ENCODE data around the gene NEK5.

DNA sequence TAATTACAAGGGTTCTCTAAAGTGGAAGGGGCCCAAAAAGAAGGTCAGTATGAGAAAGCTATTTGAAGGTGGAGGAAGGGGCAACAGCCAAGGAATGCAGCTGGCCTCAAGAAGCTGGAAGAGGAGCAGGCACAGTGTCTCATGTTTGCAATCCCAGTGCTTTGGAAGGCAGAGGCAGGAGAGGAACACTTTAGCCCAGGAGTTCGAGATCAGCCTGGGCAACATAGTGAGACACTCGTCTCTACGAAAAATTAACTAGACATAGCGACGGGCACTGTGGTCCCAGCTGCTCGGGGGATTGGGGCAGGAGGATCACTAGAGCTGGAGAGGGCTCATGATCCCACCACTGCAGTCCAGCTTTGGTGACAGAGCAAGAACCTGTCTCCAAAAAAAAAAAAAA lies 31.2 kb upstream of the NEK5 start:
- TF ChIP-seq EZH2phosphoT487 (IDR thresholded peaks at IDR 0.05; ENCODE audit: borderline replicate concordance, low read length) (no peak), CTCF (conservative IDR thresholded peaks at IDR 0.05; ENCODE audit: low read depth, low read length) (no peak), EZH2 (IDR thresholded peaks at IDR 0.05; ENCODE audit: low read length, unreplicated experiment) (no peak)
